GM19463 (cell line): ENCODE results near the gene SSU72.
"Not testable (repeated sequence)": the region's sequence is repeated elsewhere in the genome, so short reads cannot be mapped to it uniquely, and the experiment has no call there.

Experiments
- ATAC-seq: cut with Tn5 transposase; IDR thresholded peaks from one replicate; pipeline ENCODE4 v1.9.1; 2021; ENCODE audit warnings: mild to moderate bottlenecking, moderate library complexity; ENCODE audit not compliant: unreplicated experiment

The SSU72 gene

GRCh38 chr1:1561801-1562470 lies 12.7 kb downstream of the SSU72 start:
- no peak for ATAC-seq

GRCh38 chr1:1560178-1560577 lies 14.5 kb downstream of the SSU72 start:
- no peak for ATAC-seq

DNA sequence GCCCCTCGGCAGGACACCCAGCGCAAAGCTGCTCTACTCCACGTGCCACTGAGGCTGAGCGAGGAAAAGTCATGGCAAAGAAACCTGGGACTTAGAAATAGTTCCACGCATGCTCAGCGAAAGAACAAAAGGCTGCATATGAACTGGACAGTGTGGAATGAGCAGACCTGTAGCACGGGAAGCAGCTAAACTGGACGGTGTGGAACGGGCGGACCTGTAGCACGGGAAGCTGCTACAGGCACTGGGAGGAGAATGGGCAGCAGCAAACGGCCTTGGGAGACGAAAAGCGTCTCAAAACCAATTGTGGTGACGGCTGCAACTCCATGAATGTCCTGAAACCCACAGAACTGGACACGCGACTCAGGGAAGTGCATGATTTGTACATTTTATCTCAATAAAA lies 15.6 kb downstream of the SSU72 start:
- no peak for ATAC-seq

GRCh38 chr1:1558591-1558990 lies 16.1 kb downstream of the SSU72 start:
- ATAC-seq: no peak

- ATAC-seq: not testable (repeated sequence)
Observed at GRCh38 chr1:1557688-1558087, 17.0 kb downstream of the SSU72 start.

GRCh38 chr1:1556961-1557360 lies 17.7 kb downstream of the SSU72 start:
- not testable (repeated sequence) for ATAC-seq

GRCh38 chr1:1556505-1556904 lies 18.2 kb downstream of the SSU72 start:
- ATAC-seq: no peak

DNA sequence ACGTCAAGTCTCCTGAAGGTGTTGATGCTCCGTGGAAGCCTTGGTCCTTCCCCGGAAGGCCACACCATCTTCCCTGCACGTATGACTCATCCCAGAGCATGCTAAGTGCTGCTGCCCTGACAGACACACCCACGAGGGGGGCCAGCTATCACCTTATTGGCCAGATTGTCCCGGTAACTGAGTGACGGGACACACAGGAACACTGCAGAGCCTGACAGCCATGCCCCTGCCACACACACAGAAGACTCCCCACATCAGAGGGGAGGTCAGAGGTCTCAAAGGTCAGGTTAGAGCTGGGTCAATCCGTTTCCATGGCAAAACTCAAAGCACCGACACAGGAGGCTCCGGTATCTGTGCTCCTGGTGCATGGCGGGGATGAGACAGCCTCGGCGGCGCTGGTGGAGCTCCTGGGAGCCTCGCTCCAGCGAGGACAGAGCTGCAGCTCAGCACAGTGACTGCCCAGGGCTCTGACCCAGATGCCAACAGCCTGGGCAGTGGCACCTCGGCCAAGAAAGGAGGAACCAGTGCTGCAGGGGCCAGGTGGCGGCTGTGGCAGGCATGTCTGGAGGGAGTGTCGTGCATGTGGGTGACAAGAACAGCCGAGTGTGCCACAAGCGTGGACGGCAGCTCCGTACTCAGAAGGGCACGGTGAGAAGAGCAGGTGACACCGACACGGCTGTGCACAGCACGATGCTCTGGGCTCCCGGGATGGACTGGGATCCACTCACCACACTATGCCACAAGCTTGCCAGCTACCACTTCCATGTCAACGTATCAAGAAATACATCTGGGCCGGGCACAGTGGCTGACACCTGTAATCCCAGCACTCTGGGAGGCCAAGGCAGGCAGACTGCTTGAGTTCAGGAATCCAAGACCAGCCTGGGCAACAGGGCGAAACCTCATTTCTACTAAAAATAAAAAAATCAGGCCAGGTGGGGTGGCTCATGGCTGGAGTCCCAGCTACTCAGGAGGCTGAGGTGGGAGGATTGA lies 19.4 kb downstream of the SSU72 start:
- no peak for ATAC-seq

- ATAC-seq: no peak
Observed at GRCh38 chr1:1554550-1554925, 20.1 kb downstream of the SSU72 start.

DNA sequence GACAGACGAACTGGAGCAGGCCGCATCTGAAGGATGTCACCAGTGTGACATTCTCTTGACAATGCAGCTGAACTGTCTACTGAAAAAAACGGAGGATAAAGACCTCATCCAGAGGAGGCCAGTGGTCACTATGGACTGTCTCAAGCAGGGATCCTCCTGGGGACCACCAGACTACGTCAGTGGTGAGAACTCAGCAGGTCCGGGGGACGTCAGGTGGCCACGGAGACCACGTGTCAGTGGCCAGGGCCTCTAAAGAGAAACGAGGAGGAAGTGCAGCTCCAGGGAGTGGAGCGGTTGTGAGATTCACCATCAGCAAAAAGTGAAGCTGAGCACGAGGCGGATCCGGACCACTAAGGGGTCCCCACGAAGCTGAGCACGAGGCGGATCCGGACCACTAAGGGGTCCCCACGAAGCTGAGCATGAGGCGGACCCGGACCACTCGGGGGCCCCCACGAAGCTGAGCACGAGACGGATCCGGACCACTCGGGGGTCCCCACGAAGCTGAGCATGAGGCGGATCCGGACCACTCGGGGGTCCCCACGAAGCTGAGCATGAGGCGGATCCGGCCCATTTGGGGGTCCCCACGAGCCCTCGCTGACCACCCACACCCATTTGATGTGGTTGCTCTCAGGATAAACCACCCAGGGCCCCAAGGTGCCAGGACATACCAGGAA lies 20.7 kb downstream of the SSU72 start:
- ATAC-seq: no peak

DNA sequence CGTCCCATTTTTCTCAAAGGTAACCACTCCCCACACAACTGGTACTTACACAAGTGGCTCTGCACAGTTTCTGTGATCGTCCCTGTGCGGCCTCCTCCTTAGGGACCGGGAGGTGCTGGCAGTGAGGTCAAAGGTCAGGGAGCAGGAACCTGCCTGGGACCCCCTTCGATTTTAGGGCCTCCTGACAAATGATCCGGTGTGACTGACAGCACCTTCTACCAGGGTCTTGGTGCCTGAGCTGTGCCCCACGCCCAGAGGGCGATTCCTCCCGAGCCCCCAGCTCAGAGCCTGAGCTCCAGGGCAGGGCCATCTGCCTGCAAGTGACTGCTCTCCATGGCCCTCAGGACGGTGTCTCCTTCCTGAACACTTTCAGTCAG lies 22.4 kb downstream of the SSU72 start:
- no peak for ATAC-seq

- no peak for ATAC-seq
Observed at GRCh38 chr1:1551524-1552262, 23.0 kb downstream of the SSU72 start.

GRCh38 chr1:1550591-1551432 lies 23.9 kb downstream of the SSU72 start:
- no peak for ATAC-seq

- no peak for ATAC-seq
Observed at GRCh38 chr1:1550087-1550486, 24.6 kb downstream of the SSU72 start.

GRCh38 chr1:1548591-1548990 lies 26.1 kb downstream of the SSU72 start:
- ATAC-seq: no peak

- ATAC-seq: no peak
Observed at GRCh38 chr1:1547476-1547875, 27.2 kb downstream of the SSU72 start.

DNA sequence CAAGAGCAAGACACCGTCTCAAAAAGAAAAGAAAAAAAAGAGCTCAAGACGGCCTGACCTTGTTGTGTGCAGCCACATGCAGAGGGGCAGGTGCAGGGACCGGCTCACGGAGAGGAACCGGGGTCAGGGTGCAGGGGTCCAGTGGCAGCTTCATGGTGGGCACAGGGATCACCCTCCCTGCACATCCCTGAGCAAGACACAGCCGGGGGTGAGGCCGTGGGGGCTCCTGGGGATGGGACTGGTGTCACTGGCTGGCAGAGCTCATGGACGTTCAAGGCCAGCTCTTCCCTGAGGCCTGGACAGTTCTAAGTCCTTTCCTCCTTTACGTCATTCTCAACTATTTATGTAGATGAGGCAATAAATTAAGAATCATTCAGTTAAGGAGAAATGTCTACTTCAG lies 27.7 kb downstream of the SSU72 start:
- ATAC-seq: no peak

GRCh38 chr1:1545946-1546737 lies 28.5 kb downstream of the SSU72 start:
- no peak for ATAC-seq

- ATAC-seq: no peak
Observed at GRCh38 chr1:1544544-1544943, 30.1 kb downstream of the SSU72 start.
